CD4-positive, alpha-beta T cell treated with Interleukin-1 beta for 1 hour (primary cell): ENCODE data around the gene OR3A3.
"Not testable (repeated sequence)": the region's sequence is repeated elsewhere in the genome, so short reads cannot be mapped to it uniquely, and the experiment has no call there.

Experiments used
- DNase-seq, 2 donors: peaks; one replicate each; pipeline ENCODE4 v3.0.0-alpha.2; 2020 to 2022

OR3A3 gene

GRCh38 chr17:3411070-3411469 is at the start of gene OR3A3:
OR3A3 (plus strand) TSS chr17:3411370.
- no peak for DNase-seq

- not testable (repeated sequence) for DNase-seq
Observed at GRCh38 chr17:3371167-3371566, 40.0 kb upstream of the OR3A3 start.

GRCh38 chr17:3378321-3378720 is 32.8 kb upstream of the OR3A3 start:
- no peak for DNase-seq

GRCh38 chr17:3381957-3382356 is 29.2 kb upstream of the OR3A3 start:
- no peak for DNase-seq

- DNase-seq: peak; percentile 11 to 46
Observed at GRCh38 chr17:3385869-3386816, 25.0 kb upstream of the OR3A3 start, which contains the start of gene OR3A2. OR3A2 (minus strand) TSS chr17:3386308.

DNA sequence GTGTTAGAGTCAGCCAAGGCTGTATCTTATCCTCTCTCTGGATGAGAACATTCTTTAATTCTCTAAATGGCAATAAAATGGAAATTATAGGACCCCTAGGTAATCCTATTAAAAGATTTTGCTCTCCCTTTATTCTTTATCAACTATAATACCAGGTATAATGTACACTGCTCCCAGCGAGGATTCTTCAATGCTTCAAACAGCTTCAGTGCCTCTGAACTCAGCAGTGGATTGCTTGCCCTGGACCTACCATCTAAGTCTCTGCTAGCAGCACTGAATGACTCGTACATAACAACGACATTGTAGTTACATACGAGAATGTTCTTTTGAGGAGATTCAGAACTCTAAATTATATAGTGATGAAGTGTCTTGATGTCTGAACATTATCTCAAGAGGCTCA is 21.4 kb upstream of the OR3A3 start:
- DNase-seq: no peak

GRCh38 chr17:3397801-3398200 is 13.4 kb upstream of the OR3A3 start:
- DNase-seq: not testable (repeated sequence)

GRCh38 chr17:3398310-3398709 is 12.9 kb upstream of the OR3A3 start, which contains the start of gene OR1E1:
OR1E1 (minus strand) TSS chr17:3398410; CDS start chr17:3398410, 0 bp downstream.
- no peak for DNase-seq

DNA sequence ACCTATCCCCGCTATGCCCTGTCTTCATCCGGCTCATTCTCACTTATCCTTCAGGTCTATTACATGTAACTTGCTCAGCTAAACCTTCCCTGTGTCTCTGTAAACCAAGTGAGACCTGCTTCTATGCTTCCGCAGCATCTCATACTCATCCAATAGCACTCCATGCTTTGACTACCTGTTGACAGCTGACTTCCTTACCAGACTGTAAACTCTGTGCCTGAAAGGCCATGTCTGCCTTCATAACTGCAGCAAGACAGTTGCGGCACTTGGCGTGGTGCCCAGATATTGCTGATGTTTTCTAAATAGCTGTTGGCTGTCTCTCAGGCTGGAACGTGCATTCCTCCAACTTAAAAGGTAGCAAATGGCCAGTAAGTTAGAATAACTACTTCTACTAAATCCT is 11.1 kb upstream of the OR3A3 start:
- no peak for DNase-seq

GRCh38 chr17:3401786-3402185 is 9.4 kb upstream of the OR3A3 start:
- DNase-seq: no peak

DNA sequence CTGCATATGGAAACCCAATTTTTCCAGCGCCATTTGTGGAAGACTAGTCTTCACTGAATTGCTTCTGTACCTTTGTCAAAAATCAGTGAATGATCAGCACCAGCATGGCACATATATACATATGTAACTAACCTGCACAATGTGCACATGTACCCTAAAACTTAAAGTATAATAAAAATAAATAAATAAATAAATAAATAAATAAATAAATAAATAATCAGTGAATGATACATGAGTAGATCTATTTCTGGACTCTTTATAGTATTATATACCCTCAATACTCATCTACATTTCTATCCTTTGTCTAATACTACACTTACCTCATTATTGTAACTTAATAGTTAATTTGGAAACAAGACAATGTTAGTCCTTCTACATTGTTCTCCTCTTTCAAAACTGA is 7.3 kb upstream of the OR3A3 start:
- DNase-seq: not testable (repeated sequence)

DNA sequence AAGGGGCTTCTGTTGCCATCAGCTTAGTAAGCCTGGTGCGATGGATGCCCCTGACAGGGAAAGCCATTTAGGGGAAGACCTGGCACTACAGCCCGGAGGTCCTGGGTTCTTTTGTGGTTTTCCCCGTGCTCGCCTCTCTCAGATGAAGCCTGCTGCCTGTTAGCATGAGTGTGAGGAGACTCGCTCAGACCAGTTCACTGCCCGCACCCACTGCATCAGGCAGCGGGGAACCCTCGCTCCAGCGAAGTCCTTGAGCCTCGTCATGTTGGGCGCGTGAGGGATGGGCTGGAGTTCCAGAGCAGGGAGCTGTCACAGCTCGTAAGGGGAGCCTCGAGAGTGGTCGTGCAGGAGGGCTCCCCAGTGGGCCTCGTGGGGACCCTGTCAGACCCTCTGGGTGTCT is 1.0 kb downstream of the OR3A3 start:
- not testable (repeated sequence) for DNase-seq

DNA sequence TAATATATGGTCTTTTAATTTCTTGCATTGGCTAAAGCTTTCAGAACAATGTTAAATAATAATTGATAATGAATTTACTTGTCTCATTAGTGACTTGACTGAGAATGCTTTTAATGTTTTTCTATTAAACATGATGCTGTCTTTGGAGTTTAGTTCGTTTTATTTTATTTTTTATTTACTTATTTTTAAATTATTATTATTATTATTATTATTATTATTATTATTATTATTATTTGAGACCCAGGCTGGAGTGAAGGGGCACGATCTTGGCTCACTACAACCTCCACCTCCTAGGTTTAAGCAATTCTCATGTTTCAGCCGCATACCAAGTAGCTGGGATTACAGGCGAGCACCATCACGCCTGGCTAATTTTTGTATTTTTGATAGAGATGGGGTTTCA is 4.4 kb downstream of the OR3A3 start:
- DNase-seq: no peak

DNA sequence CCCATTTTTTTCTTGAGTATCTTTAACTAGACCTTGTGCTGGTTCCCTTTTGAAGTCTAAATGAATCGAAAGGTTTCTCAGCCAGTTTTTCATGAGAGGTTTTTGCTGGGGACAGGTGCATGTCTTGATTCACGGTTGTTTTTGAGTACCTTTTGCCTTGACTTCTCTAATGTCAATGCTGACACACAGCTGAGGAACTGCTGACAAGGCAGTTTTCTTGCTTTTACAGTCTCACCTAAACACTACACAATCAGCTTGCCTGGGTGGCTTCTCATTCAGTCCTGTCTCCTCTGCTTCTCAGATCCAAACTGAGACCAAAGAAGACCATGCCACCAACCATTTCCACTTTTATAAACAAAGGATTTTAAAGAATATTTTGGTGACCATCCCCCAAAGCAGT is 7.1 kb downstream of the OR3A3 start:
- DNase-seq: no peak

GRCh38 chr17:3433215-3433614 is 22.0 kb downstream of the OR3A3 start:
- peak; percentile 2 to 14 for DNase-seq

DNA sequence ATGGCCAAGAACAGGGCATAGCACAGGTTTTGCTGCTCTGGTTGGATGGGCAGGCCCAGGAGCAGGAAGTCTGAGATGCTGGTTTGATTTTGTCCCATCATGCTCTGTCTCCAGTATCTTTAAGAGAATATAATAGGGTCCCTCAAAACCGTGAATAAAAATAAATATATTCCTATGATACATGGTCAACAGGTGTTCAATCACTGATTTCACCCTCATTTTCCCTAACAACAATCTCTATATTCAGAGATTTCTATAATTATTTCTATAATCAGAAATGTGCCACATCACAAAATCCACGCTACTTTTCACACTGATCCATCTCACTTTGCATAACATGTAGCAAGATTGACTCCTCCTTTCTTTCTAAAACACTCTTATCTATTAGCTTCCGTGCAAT is 22.6 kb downstream of the OR3A3 start, which contains the start of gene OR1E2:
Gene OR1E2 (minus strand): TSS at position 101 of the 400 bp plus-strand sequence. CDS start 0 bp downstream, at position 101.
- DNase-seq: no peak

DNA sequence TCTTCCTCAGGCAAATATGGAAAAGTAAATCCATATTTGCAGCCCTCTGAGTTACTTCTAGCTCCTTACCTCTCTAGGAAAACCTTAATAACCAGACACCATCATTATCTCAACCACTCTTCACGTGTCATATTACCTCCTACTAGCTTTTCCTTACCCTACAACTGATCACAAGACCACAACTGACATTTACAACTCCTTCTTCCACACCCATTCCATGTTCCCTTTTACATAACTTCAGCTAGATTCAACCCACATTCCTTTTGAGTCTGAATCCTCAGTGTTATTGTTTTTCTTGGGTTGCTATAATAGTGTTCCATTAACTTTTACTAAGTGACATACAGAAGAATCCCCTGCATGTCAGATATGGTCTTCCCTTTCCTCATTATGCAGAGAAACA is 27.2 kb downstream of the OR3A3 start:
- DNase-seq: no peak

- DNase-seq: no peak
Observed at GRCh38 chr17:3440451-3440850, 29.3 kb downstream of the OR3A3 start.

- DNase-seq: peak in 1 of 2 donors; percentile 8
Observed at GRCh38 chr17:3447625-3448024, 36.5 kb downstream of the OR3A3 start.

- DNase-seq: no peak
Observed at GRCh38 chr17:3448059-3448665, 37.0 kb downstream of the OR3A3 start.

GRCh38 chr17:3466355-3466754 is 55.2 kb downstream of the OR3A3 start:
- not testable (repeated sequence) for DNase-seq

- DNase-seq: no peak
Observed at GRCh38 chr17:3469529-3469928, 58.4 kb downstream of the OR3A3 start.

GRCh38 chr17:3471599-3471998 is 60.4 kb downstream of the OR3A3 start, which contains the start of gene SPATA22:
SPATA22 (minus strand) TSS chr17:3471819; CDS start chr17:3469325, 2,494 bp downstream.
- no peak for DNase-seq

GRCh38 chr17:3472137-3472536 is 61.0 kb downstream of the OR3A3 start:
- no peak for DNase-seq
